OCI-M2 (cell line): ENCODE data around the gene PTPDC1.
A peak's percentile ranks its signal among the peaks of the same experiment; 100 is the strongest.

ENCODE experiments used
- DNase-seq: peaks from one replicate; lab custom pipeline; 2025; ENCODE audit not compliant: unreplicated experiment; lab: John Stamatoyannopoulos, UW

Gene PTPDC1, protein sequence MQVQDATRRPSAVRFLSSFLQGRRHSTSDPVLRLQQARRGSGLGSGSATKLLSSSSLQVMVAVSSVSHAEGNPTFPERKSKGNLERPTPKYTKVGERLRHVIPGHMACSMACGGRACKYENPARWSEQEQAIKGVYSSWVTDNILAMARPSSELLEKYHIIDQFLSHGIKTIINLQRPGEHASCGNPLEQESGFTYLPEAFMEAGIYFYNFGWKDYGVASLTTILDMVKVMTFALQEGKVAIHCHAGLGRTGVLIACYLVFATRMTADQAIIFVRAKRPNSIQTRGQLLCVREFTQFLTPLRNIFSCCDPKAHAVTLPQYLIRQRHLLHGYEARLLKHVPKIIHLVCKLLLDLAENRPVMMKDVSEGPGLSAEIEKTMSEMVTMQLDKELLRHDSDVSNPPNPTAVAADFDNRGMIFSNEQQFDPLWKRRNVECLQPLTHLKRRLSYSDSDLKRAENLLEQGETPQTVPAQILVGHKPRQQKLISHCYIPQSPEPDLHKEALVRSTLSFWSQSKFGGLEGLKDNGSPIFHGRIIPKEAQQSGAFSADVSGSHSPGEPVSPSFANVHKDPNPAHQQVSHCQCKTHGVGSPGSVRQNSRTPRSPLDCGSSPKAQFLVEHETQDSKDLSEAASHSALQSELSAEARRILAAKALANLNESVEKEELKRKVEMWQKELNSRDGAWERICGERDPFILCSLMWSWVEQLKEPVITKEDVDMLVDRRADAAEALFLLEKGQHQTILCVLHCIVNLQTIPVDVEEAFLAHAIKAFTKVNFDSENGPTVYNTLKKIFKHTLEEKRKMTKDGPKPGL

DNA sequence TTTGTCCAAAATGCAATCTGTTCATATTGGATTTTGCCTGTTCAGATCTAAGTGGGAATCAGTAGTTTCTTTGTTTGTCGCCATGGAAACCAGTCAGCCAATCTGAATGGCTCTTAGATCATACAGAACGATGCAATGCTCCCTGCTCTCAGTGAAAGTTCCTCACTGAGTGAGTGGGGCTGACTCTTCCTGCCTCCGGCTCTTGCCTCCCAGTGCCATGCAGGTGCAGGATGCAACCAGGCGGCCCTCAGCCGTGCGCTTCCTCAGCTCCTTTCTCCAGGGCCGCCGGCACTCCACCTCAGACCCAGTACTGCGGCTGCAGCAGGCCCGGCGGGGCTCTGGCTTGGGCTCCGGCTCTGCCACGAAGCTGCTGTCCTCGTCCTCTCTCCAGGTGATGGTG lies at the start of gene PTPDC1:
Gene PTPDC1 (plus strand): TSS at position 151 of the 400 bp plus-strand sequence. CDS start 67 bp downstream, at position 218.
- DNase-seq: no peak

DNA sequence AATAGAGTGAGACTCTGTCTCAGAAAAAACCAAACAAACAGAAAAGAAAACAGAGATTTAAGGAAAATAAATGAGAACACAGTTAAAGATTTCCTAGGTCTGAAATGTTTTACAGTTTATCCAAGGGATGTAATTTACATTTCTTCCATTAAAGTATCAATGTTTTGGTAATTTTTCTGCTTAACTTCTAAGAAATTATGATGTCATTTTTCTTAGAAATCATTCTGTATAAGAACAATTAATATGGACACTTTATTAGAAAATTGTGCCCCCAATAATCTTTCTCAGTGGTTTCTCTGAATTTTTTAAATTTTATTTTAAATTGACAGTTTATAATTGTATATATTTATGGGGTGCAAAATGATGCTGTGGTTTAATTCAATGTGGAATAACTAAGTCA lies 49.8 kb upstream of the PTPDC1 start:
- no peak for DNase-seq

DNA sequence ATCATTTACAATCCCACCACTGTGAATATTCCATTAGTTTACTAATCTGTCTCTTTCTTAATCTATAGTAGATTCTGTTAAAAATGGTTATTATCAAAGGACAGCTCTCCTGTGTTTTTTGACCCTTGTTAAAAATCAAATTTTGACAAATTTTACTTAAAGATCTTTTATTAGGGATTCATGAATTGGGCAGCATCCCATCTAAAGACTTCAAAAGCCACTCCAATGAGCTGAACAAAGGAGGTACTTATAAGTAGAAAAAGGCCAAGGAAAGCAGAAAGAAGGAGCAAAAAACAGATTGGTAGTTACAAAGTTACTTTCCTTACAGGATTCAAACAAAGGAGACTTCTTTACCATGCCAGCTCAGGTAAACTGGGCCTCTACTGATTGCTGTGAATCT lies 44.5 kb upstream of the PTPDC1 start:
- no peak for DNase-seq

DNA sequence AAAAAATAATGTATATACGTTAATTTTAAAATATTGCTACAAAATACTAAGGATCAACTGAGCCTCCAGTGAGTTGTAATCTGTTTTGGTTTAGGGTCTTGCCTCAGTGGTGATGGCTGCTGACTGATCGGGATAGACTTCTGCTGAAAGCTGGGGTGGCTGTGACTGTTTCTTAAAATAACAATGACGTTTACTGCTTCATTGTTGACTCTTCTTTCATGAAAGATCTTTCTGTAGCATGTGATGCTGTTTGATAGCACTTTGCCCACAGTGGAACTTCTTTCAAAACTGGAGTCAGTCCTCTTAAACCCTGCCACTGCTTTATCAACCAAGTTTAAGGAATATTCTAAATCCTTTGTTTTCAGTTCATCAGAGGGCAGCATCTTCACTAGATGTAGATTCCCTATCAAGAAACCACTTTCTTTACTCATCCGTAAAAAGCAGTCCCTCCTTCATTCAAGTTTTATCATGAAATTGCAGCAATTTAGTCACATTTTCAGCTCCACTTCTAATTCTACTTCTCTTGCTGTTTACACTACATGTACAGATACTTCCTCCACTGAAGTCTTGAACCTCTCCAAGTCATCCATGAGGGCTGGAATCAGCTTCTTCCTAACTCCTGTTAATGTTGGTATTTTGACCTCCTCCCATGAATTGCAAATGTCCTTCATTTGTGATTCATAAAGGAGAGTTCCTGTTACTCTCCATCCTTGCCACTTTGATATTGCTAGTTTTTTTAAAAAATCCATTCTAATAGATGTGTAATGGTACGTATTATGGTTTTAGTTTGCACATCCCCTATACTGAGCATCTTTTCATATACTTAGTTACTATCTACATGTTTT lies 41.5 kb upstream of the PTPDC1 start:
- DNase-seq: no peak

DNA sequence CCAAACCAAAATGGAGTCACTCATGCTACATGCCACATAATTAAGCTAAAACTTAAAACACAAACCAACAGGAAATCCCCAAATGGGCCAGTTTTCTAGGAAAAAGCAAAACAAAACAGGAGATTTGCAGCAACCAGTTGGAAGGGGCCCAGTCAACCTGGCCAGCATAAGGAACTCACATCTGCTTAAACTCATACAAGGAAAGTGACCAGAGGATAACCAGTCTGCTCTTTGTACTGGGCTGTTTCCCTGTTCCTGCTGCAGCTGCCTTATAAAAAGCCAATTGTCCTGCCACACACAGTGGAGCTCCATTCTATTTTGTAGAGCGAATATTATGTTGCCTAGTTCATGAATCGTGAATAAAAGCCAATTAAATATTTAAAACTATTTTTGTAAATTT lies 29.5 kb upstream of the PTPDC1 start:
- DNase-seq: no peak

DNA sequence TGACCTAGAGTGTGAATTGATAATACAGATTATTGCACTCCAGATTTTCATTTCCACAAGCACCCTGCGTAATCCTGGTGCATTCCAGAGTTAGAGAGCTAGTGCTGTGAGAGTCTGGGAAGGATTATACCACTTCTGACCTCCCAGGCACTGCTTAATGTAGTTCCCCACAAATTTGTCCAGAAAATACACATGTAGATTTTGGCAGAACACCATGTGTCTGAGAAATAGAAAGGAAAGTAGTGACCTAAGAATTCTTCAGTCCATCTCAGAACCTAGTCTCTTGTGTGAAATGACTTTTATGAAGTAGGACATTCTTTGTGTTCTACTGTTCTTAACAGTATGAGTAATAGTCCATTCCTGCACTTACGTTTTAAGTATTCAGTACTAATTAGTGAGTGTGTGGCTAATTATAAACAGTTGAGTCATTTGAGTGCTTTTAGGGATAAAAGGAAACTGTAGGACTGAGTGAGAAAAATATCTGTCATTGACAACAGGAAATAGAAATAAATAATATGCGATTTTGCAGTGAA lies 27.8 kb upstream of the PTPDC1 start:
- no peak for DNase-seq

DNA sequence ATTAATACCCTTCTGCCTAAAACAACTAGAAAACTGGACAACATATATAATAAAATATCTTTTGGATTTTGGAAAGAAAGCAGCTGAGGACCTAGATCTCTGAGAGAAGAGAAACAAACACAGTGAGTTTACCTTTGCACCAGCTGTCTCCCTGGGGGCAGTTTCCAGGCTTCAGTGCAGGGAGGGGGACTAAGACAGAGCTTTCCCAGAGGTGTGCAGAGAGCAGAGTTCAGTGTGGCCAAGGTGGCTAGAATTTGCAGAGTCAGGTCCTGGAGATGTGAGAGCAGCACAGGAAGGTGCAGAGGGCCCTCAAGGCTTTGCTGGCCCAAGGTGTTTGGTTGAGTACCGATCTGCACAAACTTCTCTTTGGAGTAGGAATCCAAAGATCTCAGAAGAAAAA lies 26.3 kb upstream of the PTPDC1 start:
- DNase-seq: no peak

DNA sequence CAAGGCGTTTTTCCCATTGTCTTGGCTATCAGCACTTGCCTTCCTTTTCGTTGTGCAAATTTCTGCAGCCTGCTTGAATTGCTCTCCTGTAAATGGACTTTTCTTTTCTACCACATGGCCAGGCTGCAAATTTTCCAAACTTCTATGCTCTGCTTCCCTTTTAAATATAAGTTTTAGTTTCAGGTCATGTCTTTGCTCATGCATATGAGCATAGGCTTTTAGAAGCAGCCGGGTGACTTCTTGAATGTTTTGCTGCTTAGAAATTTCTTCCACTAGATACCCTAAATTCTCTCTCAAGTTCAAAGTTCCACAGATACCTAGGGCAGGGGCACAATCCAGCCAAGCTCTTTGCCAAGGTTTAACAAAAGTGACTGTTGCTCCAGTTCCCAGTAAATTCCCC lies 22.4 kb upstream of the PTPDC1 start:
- DNase-seq: no peak

DNA sequence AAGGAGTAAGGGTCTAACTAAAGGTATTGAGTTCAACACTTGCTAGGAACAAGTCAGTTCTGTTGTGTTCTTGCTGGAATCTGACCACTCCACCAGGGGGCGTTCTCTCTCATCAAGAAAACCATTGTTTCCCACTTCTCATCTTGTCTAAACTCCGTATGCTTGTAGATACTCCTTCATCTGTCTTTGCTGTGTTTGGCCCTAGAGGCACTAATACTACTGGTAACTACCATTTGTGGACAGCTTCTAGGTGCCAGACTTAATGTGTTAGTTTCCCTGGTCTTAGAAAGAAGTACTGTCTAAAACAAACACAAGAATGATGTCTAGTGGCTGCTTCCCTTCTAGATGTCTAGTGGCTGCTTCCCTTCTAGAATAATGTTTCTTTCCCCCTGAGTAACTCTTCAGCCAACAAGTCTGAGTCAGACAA lies 18.7 kb upstream of the PTPDC1 start:
- peak; percentile 14 for DNase-seq

DNA sequence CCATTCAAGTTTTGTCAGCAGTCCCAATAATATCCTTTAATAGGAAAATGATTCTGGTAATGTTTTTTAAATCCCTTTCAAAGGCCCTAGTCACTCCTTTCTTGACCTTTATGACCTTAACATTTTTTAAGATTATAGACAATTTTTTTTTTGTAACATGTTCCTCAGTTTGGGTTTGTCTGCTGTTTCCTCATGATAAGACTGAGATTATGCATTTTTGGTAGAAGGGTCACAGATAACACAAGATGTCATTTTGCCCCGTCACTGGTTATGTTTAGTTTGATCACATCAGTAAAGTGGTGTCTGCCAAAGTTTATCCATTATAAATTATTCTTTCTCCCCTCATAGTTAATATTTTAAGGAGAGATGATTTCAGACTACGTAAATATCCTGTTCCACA lies 16.0 kb upstream of the PTPDC1 start:
- no peak for DNase-seq

DNA sequence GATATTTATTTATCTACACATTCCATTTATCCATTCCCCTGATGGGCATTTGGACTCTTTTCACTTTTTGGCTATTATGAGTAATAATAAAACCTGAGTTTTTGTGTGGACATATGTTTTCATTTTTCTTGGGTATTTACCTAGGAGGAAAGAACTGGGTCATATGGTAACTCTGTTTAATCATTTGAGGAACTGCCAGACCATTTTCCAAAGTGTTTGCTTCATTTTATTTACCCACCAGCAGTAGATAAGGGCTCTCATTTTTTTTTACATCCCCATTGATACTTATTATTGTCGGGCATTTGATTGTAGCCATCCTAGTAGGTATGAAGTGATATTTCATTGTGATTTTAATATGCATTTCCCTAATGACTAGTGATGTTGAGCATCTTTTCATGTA lies 7.7 kb upstream of the PTPDC1 start:
- DNase-seq: no peak

DNA sequence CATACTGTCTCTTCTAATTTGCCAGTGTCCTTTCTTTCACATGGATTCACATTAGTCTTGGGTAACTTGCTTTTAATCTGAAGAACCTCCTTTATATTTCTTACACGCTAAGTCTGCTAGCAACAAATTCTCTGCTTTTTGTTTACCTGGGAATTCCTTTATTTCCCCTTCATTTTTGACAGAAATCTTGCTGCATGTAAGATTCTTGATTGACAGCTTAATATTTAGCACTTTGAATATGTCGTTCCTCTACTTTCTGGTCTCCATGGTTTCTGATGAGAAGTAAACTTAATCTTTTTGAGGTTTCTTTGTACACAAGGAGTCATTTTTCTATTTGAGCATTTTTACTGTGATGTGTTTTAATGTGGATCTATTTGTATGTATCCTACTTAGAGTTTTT lies 6.2 kb upstream of the PTPDC1 start:
- DNase-seq: no peak

DNA sequence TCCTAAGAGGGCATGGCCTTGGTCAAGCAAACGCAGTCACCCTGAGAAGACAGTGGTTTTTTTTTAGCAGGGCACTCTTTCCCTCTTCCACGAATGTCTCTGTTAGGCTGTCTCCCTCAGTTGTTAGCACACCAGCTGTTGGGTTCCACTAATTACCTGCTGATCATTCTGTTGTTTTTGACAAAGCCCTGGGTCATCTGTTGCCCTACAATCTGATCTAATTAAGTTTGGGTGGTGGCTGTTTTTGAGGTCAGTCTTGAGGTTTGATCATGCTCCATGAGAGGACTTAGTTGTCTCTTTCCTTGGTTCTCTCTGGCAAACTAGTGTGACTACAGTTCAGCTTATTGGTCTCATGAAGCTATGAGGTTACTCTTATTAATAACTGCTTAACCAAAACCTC lies 5.0 kb upstream of the PTPDC1 start:
- no peak for DNase-seq

DNA sequence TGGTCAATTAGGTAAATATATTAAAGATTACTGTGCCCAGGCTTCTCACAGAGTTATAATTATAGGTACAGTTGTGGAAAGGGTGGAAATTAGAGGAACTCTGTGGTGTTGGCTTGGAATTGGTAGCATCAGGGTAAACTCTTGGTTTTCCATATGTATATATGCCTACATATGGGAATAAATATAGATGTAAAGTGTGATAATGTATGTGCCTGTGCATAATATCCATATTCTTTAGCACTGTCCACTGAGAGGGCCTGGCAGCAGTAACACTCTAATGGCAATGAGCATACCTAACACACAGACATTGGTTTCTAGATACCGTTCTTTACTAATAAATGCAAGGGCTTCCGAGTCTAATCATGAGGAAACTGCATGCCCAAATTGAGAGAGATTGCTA lies 4.0 kb upstream of the PTPDC1 start:
- no peak for DNase-seq

DNA sequence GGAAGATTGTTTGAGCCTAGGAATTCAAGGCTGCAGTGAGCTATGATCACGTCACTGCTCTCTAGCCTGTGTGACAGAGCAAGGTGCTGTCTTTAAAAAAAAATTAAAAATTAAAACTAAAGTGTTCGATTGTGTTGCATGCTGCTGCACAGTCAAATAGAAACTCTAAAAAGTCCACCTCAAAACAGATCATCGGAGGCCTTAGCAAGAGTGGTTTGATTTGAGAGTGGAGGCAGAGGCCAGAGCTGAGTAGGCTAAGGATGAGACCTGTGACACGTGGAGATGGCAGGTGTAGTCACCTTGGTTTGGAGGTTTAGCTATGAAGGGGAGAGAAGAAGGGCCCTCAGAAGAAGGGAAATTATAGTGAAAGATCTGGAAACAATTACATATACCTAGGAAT lies 2.8 kb upstream of the PTPDC1 start:
- no peak for DNase-seq

DNA sequence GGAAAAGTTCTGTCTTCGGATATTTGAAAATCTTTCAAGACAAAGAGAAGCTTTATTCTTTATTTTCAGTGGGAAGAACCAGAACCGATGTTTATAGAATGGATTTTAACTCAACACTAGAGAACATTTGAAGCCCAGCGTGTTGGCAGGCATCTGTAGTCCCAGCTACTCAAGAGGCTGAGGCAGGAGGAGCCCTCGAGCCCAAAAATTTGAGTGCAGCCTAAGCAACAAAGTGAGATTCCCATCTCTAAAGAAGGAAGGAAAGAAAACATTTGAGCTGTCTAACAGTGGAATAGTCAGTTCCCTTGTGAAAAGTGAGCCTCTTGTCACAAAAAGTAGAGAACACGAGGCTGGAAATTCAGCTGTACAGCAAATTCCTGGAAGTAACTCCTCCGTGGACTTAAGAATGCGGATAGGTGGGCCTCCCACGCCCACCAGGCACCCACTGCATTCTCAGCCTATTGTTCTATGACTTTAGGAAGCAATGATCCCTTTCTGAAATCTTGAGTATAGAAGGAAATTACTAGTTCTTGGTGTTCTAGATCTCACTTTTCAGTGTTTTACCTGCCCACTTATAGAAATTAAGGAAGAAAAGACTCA lies 2.3 kb upstream of the PTPDC1 start:
- DNase-seq: no peak

DNA sequence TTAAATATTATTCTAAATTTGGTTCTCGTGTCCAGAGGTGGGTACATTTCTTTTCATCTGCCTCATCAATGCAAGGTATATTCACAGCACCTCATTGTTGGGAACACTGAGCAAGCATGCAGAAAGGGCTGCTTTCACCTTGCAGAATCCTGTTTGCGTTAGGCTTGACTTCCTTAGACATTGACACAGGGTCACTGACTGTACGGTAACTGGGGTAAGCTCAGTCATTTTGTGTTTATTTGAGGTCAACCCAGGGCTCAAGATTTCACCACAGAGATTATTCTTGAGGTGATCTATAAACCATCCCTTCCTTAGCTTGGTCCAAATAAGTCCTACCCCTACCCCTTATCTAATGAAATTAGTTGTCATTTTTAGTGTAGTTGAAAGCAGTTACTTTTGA lies 1.7 kb upstream of the PTPDC1 start:
- no peak for DNase-seq

DNA sequence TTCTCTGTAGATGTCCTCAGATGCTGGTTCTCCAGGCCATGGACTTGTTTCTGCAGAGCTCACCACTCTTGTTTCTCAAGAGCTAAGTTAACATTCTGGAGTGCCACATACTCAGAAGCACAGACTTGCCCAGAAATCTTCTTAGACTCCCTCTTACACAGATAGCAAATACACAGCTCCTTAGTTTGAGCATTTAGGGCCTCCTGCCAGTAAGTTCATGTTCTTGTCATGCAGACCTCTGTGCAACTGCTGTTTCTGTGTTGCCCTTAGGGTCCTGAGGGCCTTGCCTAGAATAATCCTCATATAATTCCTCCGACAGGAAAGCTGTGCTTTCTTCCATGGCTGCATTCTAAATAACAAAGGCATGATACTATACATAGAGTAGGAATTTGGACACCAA lies 1.3 kb upstream of the PTPDC1 start:
- no peak for DNase-seq

DNA sequence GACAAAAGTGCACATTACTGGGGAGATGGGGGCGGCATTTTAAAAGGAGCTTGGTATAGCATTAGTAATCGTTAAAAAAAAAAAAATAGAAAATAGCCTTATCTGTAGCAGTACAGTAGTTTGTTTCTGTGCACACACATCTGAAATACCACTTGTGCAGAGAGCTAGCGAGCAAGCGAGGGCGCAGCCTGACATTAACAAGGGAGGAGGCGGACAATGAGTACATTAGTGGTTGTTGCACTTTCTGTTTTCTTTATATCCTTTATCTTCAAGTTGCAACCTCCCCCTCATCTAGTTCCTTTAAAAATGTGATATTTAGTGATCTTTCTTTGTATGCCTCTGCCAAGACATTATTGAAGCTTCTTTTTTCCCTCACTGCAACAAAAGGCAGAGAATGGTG lies 880 bp upstream of the PTPDC1 start:
- no peak for DNase-seq

DNA sequence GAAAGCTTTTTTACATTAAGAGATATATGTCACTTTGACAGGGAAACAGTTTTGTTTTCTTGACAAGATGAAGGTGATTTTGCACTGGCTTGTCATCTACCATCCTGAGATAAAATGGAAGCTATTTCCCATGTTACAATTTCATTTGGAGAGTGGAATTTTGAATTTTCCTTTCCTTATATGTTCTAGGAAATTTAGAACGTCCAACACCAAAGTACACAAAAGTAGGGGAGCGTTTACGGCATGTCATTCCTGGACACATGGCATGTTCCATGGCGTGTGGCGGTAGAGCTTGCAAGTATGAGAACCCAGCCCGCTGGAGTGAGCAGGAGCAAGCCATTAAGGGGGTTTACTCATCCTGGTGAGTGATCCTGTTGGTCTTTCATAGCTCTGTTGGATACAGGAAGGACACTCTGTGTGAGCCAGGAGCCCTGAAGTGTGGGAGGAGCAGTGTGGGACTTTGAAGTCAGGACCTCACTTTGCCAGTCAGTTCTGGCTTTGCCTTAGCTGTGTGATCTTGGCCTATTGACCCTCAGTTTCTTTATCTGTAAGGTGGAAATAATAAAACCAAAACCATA lies 887 bp downstream of the PTPDC1 start:
- DNase-seq: no peak
